ENCODE data around the gene MINDY1. TPM values are rescaled to one million over a fixed set of nuclear protein-coding genes. Genes with fewer than 3 reads are reported as not detected.

MINDY1 gene
- total and polyA plus RNA-seq, 8 donors, result 23.1 to 35.5 (median 30.6) TPM

DNA sequence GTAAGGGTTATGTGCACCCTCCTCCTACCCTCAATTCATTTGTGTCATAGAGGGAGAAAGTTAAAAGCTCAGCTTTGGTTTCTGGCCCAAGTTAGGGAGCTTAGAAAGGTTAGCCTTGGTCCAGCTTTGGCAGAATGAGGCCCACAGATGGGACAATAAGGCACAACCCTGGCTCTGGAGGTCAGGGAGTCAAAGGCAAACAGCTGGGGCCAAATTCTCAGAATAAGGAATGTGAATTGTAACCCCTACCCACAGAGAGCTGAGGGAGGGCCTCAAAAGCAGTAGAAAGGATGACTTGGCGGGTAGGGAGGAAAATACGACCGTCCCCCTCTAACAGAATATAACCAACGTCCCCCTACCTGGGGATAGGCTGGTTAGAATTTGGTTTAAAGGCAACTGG is 41.1 kb downstream of the MINDY1 start:
- TF ChIP-seq, protein P1, sequence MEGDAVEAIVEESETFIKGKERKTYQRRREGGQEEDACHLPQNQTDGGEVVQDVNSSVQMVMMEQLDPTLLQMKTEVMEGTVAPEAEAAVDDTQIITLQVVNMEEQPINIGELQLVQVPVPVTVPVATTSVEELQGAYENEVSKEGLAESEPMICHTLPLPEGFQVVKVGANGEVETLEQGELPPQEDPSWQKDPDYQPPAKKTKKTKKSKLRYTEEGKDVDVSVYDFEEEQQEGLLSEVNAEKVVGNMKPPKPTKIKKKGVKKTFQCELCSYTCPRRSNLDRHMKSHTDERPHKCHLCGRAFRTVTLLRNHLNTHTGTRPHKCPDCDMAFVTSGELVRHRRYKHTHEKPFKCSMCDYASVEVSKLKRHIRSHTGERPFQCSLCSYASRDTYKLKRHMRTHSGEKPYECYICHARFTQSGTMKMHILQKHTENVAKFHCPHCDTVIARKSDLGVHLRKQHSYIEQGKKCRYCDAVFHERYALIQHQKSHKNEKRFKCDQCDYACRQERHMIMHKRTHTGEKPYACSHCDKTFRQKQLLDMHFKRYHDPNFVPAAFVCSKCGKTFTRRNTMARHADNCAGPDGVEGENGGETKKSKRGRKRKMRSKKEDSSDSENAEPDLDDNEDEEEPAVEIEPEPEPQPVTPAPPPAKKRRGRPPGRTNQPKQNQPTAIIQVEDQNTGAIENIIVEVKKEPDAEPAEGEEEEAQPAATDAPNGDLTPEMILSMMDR (IDR thresholded peaks at IDR 0.05), result no peak
- no peaks in the 10 kb centered on the region for H3K27me3 ChIP-seq
- H3K36me3 ChIP-seq, result peaks cover 0 to 64% (median 49%) of the 10 kb centered on the region in 3 donors
- H3K4me3 ChIP-seq, result no peak overlapping the region
- WGBS, 2 donors, result 83 to 89% methylated on average over 4 of the region's 4 CpGs
- ATAC-seq (no peak), FAIRE-seq (no peak), DNase-seq (no peak)
- intact Hi-C loops (cut with DNase I), result no loop called here
- H3K9me3 ChIP-seq, result no peaks in the 10 kb centered on the region
- H3K4me1 ChIP-seq, result peaks cover 3 to 15% (median 8%) of the 10 kb centered on the region in 3 donors
- no peak overlapping the region for H3K27ac ChIP-seq

DNA sequence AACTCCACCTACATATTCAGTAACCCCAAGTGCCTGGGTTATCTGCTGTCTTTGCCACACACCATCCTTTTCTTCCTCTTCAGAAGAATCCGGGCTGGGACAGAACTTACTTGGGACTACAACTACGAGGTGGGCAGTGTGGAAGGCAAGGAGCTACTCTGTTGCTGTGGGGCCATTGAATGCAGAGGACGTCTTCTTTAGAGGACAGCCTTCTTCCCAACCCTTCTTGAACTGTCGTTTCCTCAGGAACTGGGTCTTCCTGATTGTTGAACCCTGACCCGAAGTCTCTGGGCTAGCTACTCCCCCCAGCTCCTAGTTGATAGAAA is 42.6 kb downstream of the MINDY1 start:
- Histone ChIP-seq H3K27ac (no peak overlapping the region), H3K27me3 (no peaks in the 10 kb centered on the region), H3K9me3 (no peaks in the 10 kb centered on the region), H3K4me1 (peaks cover 0 to 2% (median 0%) of the 10 kb centered on the region in 3 donors), H3K4me3 (no peak overlapping the region), H3K36me3 (peaks cover 0 to 76% (median 54%) of the 10 kb centered on the region in 3 donors)
- intact Hi-C loops (cut with DNase I), result no loop called here
- ATAC-seq (no peak), DNase-seq (no peak), FAIRE-seq (no peak)
- whole genome bisulfite sequencing, 2 donors, result 84% methylated on average over 5 of the region's 5 CpGs
- TF ChIP-seq, protein P1 (IDR thresholded peaks at IDR 0.05), result no peak

DNA sequence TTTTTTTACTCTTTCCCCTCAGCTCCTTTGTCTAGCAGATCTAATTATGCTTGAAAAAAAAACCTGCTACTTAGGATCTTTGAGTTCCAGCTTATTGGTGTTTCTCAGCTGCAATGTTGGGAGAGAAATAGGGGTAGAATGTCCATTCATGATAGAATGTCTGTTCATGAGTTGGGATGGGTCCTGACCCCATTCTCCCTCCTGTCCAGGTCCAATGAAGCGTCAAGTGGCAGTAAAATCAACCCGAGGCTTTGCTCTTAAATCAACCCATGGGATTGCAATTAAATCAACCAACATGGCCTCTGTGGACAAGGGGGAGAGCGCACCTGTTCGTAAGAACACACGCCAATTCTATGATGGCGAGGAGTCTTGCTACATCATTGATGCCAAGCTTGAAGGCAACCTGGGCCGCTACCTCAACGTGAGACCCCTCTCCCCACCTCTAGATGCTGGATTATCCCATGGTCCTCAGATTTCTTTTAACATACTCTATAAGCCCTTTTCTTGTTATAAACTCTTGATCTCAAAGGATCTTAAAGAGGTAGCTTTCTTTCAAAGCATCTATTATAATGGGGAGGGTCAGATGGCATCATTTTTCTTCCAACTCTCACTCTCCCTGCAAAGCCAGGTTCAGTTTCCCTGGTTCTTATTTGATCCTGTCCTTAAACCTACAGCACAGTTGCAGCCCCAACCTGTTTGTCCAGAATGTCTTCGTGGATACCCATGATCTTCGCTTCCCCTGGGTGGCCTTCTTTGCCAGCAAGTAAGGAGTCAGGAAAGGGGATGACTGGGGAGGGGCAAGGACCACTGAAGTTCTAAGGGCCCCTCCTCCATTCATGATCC is 43.2 kb downstream of the MINDY1 start:
- DNase-seq, result no peak
- TF ChIP-seq, protein P1 (IDR thresholded peaks at IDR 0.05), result no peak
- ATAC-seq, result no peak
- Histone ChIP-seq H3K4me1 (no peaks in the 10 kb centered on the region), H3K36me3 (peaks cover 0 to 75% (median 54%) of the 10 kb centered on the region in 3 donors), H3K27ac (no peak overlapping the region), H3K9me3 (no peaks in the 10 kb centered on the region), H3K27me3 (no peaks in the 10 kb centered on the region), H3K4me3 (no peak overlapping the region)
- FAIRE-seq, result no peak
- intact Hi-C loops (cut with DNase I), result no loop called here
- WGBS, 2 donors, result 82 to 92% methylated on average over 10 of the region's 10 CpGs

DNA sequence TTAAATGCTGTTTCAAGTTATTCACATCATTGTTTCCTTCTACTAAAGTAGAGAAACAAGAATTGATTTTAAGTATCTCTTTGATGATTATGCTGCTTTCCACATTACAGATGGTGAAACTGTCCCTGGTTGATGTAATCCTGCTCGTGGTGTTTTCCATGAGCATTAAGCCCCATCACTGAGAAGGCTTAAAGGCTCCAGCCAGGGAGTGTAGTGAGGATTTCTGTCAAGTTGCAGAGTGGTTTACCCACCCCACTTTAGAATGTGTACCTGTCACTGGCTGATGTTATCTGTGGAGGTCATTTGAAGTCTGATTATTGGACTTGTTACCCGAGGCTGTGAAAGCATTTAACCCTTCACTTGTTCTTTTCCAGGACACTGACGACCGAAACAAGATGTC is 44.9 kb downstream of the MINDY1 start:
- TF ChIP-seq, protein P1 (IDR thresholded peaks at IDR 0.05), result no peak
- H3K27me3 ChIP-seq, result no peaks in the 10 kb centered on the region
- no peaks in the 10 kb centered on the region for H3K4me1 ChIP-seq
- ATAC-seq (peak in 1 of 4 donors; percentile 17), DNase-seq (no peak), FAIRE-seq (no peak)
- H3K9me3 ChIP-seq, result no peaks in the 10 kb centered on the region
- WGBS, 2 donors, result 62 to 63% methylated on average over 4 of the region's 4 CpGs
- intact Hi-C loops (cut with DNase I), result no loop called here
- H3K27ac ChIP-seq, result no peak overlapping the region
- no peak overlapping the region for H3K4me3 ChIP-seq
- H3K36me3 ChIP-seq, result peaks cover 0 to 57% (median 42%) of the 10 kb centered on the region in 3 donors

DNA sequence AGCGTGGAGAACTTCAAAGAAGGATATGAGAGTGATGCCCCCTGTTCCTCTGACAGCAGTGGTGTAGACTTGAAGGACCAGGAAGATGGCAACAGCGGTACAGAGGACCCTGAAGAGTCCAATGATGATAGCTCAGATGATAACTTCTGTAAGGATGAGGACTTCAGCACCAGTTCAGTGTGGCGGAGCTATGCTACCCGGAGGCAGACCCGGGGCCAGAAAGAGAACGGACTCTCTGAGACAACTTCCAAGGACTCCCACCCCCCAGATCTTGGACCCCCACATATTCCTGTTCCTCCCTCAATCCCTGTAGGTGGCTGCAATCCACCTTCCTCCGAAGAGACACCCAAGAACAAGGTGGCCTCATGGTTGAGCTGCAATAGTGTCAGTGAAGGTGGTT is 46.1 kb downstream of the MINDY1 start:
- Histone ChIP-seq H3K27me3 (no peaks in the 10 kb centered on the region), H3K36me3 (peaks cover 0 to 46% (median 32%) of the 10 kb centered on the region in 3 donors), H3K27ac (no peak overlapping the region), H3K4me1 (no peaks in the 10 kb centered on the region), H3K4me3 (no peak overlapping the region), H3K9me3 (no peaks in the 10 kb centered on the region)
- FAIRE-seq (no peak), DNase-seq (peak in 1 of 6 donors; percentile 15), ATAC-seq (no peak)
- WGBS, 2 donors, result 95 to 99% methylated on average over 7 of the region's 7 CpGs
- TF ChIP-seq, protein P1 (IDR thresholded peaks at IDR 0.05), result no peak
- intact Hi-C loops (cut with DNase I), result no loop called here

All from pancreas (tissue), 10 donors.